Stimulated activated naive B cell treated with anti-CD40 and anti-IgM and Interleukin-4, amounts not matched to agents 10 μg/mL and 1 μg/mL and 100 μg/mL, for 72 hours (primary cell): ENCODE results near the gene TMX4.
"Not testable (repeated sequence)": the region's sequence is repeated elsewhere in the genome, so short reads cannot be mapped to it uniquely, and the experiment has no call there.

Source experiments
- ATAC-seq, 2 donors: fragments of 150-1000 bp; cut with Tn5 transposase; replicated peaks; 2 replicates each; pipeline ENCODE4 v1.10.0; 2021; ENCODE audit warnings: moderate library complexity in 1 of 2
- DNase-seq: peaks from one replicate; pipeline ENCODE4 v3.0.0; 2021
- H3K27ac Mint-ChIP-seq: one replicate; pipeline ENCODE4 v1.8.0; 2022; ENCODE audit warnings: mild to moderate bottlenecking, mixed read lengths
- H3K27me3 Mint-ChIP-seq, 2 donors: one replicate each; pipeline ENCODE4 v1.8.0; 2022; ENCODE audit warnings: mixed read lengths in 2 of 2
- H3K36me3 Mint-ChIP-seq, 2 donors: one replicate each; pipeline ENCODE4 v1.8.0; 2022; ENCODE audit warnings: mixed read lengths in 2 of 2, mild to moderate bottlenecking in 1 of 2
- H3K4me1 Mint-ChIP-seq, 2 donors: one replicate each; pipeline ENCODE4 v1.8.0; 2022; ENCODE audit warnings: mixed read lengths in 2 of 2, mild to moderate bottlenecking in 1 of 2
- H3K4me3 Mint-ChIP-seq, 2 donors: one replicate each; pipeline ENCODE4 v1.8.0; 2022; ENCODE audit warnings: mild to moderate bottlenecking in 2 of 2, mixed read lengths in 2 of 2, moderate library complexity in 1 of 2
- H3K9me3 Mint-ChIP-seq, 2 donors: one replicate each; pipeline ENCODE4 v1.8.0; 2022; ENCODE audit warnings: mixed read lengths in 2 of 2, mild to moderate bottlenecking in 1 of 2

Gene TMX4

DNA sequence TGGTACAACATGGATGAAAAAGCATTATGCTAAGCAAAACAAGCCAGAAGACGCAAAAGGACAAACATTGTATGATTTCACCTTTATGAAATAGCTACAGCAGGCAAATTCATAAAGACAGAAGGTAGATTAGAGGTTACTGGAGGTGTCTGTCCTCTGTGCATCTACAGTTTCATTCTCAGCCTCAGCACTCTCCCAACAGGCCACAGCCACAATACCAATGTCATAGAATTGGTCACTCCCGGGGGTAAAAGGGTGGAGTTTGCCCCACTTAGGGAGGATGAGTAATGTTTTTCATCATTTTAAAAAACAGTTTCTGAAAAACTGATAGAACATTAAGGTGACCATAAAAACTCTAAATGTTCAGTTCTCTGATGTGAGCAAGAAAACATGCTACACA is 17.2 kb upstream of the TMX4 start:
- H3K9me3 Mint-ChIP-seq, result no peaks in the 10 kb centered on the region
- ATAC-seq (no peak), DNase-seq (no peak)
- H3K4me3 Mint-ChIP-seq, result no peak overlapping the region
- no peak overlapping the region for H3K27ac Mint-ChIP-seq
- H3K36me3 Mint-ChIP-seq, result no peaks in the 10 kb centered on the region
- no peaks in the 10 kb centered on the region for H3K4me1 Mint-ChIP-seq
- no peaks in the 10 kb centered on the region for H3K27me3 Mint-ChIP-seq

DNA sequence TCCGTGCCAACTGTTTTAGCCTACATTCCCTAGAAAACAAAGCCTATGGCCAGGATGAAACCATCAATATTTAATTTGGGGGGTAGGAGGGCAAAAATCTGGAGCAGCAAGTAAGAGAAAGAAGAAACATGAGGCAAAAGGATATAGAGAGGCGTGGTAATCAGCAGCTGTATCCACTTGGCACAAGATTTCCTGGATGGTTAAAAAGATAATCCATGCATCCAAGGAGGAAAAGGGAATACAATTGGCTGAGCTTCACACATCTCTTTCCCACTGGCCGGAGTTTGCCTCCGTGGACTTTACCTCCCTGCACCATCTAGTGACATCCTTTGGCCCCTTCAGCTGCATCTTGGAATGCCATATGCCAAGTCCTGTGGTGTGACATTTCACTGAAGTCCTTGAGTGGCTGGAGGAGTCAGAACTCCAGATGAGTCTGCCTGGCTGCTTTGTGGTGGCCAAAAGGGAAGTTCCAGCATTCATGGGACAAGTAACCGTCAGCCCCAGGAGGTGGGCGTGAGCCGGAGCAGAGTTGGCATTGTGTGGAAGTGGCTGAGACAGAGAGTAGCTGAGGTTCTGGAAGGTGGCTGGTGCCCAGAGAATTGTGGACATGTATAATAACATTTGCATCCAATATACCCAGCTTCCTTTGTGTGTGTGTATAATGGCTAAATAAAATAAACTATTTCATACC is 13.7 kb upstream of the TMX4 start:
- Mint-ChIP-seq H3K27me3 (no peaks in the 10 kb centered on the region), H3K4me1 (no peaks in the 10 kb centered on the region), H3K36me3 (no peaks in the 10 kb centered on the region), H3K4me3 (no peak overlapping the region), H3K9me3 (no peaks in the 10 kb centered on the region), H3K27ac (no peak overlapping the region)
- DNase-seq, result no peak
- no peak for ATAC-seq

DNA sequence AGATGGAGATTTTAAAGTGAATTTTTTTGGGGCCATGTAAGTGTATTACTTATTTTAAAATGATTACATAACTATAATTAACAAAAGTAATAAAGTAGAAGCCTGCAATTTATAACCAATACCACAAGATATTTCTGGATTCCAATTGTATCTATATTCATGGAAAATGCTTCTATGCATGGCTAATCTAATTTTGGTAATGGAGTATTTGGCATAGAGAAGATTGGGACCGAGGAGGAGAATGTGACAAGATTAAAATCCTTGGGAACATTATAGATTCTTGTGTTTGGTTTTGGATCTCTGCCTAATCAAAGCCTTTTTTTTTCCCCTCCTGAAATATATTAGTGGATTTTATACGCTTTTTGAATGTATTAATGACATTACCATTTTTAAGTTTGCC is 12.9 kb upstream of the TMX4 start:
- Mint-ChIP-seq H3K36me3 (no peaks in the 10 kb centered on the region), H3K27me3 (no peaks in the 10 kb centered on the region), H3K9me3 (no peaks in the 10 kb centered on the region), H3K4me1 (no peaks in the 10 kb centered on the region), H3K4me3 (no peak overlapping the region), H3K27ac (no peak overlapping the region)
- ATAC-seq (no peak), DNase-seq (no peak)

DNA sequence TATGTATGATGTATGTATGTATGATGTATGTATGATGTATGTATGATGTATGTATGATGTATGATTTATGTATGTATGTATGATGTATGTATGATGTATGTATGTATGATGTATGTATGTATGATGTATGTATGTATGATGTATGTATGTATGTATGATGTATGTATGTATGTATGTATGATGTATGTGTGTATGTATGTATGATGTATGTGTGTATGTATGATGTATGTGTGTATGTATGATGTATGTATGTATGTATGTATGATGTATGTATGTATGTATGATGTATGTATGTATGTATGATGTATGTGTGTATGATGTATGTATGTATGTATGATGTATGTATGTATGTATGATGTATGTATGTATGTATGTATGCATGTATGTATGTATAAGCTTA is 12.0 kb upstream of the TMX4 start:
- DNase-seq, H3K9me3 Mint-ChIP-seq, H3K36me3 Mint-ChIP-seq, ATAC-seq, H3K27ac Mint-ChIP-seq, H3K4me3 Mint-ChIP-seq, H3K4me1 Mint-ChIP-seq, H3K27me3 Mint-ChIP-seq: not testable (repeated sequence)

DNA sequence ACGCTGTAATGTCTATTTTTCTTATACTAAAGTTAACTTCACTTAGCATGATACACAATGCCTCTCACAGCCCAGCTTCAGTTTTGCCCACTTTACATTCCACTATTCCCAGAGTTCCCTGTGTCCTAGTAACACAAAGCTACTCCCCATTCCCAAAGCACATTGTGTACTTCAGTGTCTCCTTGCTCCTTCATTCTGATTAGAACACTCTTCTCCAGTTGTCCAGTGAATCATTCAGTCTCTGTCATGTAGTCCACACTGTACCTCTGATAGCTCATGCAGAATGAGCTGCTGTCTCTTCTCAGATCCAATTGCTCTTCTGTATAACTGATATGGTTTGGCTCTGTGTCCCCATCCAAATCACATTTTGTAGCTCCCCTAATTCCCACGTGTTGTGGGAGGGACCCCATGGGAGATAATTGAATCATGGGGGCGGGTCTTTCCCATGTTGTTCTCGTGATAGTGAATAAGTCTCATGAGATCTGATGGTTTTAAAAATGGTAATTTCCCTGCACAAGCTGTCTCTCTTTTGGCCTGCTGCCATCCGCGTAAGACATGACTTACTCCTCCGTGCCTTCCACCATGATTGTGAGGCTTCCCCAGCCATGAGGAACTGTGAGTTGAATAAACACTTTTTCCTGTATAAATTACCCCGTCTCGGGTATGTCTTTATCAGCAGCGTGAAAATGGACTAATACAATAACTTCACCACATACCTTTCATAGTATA is 2.1 kb upstream of the TMX4 start:
- no peak overlapping the region for H3K27ac Mint-ChIP-seq
- H3K27me3 Mint-ChIP-seq, result no peaks in the 10 kb centered on the region
- H3K36me3 Mint-ChIP-seq, result no peaks in the 10 kb centered on the region
- H3K4me3 Mint-ChIP-seq, result no peak overlapping the region
- H3K9me3 Mint-ChIP-seq, result no peaks in the 10 kb centered on the region
- peaks cover 0 to 5% of the 10 kb centered on the region in 2 donors for H3K4me1 Mint-ChIP-seq
- DNase-seq (no peak), ATAC-seq (no peak)

DNA sequence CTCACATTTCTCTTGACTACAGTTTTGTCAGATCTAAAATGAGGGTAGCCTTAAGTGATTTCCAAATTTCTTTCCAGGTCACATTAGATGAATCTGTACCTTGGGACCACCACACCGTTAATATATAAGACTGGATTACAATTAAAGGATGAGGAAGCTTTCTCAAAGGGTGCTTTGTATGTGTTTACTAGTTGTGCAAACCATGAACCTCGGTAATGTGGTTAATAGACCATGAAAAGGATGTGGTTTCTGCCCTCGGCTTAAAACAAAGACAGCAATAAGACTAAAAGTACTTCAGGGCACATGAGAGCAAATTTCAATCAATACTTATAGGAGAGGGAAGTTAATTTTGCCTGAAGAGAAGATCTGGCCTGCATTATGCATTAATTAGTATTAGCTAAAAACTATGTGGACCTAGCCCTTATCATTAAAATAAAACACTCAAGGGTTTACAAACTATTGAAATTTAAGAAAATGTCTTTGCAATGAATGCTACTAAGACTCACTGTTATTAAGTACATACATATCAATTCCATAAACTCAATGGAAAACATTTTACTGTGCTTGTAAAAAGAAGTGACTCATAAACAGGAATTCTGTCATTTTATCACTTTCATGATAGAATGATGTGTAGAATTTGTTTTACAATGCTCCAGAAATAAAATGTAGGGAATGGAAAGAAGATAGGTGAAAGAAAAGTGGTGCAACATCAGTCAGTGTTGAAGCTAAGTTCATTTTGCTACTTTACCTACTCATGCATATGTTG is 936 bp upstream of the TMX4 start:
- no peaks in the 10 kb centered on the region for H3K27me3 Mint-ChIP-seq
- no peak overlapping the region for H3K27ac Mint-ChIP-seq
- ATAC-seq, result no peak
- peaks cover 0 to 5% of the 10 kb centered on the region in 2 donors for H3K4me1 Mint-ChIP-seq
- no peaks in the 10 kb centered on the region for H3K9me3 Mint-ChIP-seq
- no peak for DNase-seq
- no peaks in the 10 kb centered on the region for H3K36me3 Mint-ChIP-seq
- no peak overlapping the region for H3K4me3 Mint-ChIP-seq

DNA sequence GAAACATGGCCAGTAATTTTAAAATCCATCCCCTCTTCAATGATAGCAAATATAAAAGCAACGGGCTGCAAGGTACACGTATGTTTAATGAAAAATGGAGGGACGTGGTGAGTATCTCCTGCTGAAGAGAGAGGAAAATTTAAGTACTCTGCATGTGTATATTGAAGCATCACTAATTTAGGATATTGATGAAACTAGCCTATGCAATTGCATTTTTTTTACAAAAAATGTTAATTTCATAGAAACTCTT is 362 bp upstream of the TMX4 start:
- H3K9me3 Mint-ChIP-seq, result no peaks in the 10 kb centered on the region
- DNase-seq (no peak), ATAC-seq (no peak)
- H3K4me3 Mint-ChIP-seq, result no peak overlapping the region
- peaks cover 4 to 7% of the 10 kb centered on the region in 2 donors for H3K4me1 Mint-ChIP-seq
- no peaks in the 10 kb centered on the region for H3K27me3 Mint-ChIP-seq
- H3K36me3 Mint-ChIP-seq, result no peaks in the 10 kb centered on the region
- no peak overlapping the region for H3K27ac Mint-ChIP-seq

DNA sequence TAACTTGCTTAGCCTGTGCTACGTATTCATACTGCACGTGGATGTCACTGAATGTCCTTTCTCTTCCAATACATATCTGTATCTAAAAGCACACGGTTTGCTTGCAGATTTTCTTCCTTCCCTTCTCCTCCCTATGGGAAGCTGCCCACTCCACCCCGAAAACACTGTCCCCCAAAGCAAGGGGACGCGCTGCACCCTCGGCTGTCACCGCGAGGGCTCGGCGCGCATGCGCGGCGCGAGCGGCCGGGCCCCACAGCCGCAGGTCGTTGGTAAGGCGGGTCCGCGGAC is 659 bp downstream of the TMX4 start:
- Mint-ChIP-seq H3K4me1 (peaks cover 9 to 13% of the 10 kb centered on the region in 2 donors), H3K27ac (peak overlapping the region; percentile 52), H3K4me3 (no peak overlapping the region), H3K9me3 (no peaks in the 10 kb centered on the region), H3K36me3 (no peaks in the 10 kb centered on the region), H3K27me3 (no peaks in the 10 kb centered on the region)
- DNase-seq (no peak), ATAC-seq (peak; percentile 78 to 80)

DNA sequence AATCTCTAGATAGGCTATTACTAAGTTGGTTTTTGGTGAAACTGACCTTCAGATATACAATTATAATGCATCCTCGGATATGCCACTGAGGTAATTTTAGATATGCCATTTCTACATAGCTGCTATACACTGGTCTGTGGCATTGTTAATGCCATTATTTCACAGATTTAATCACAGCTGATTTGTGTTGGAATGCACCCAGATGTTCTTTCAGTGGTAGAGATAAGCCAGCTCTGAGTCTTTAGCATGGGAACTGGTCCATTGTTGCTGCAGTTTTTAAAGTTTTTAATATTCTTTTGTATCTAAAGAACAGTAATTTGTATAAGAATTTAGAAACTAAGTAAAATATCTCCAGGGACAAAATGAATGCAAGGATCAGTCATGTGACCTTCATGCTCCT is 6.8 kb downstream of the TMX4 start:
- Mint-ChIP-seq H3K4me1 (peaks cover 8 to 19% of the 10 kb centered on the region in 2 donors), H3K27ac (no peak overlapping the region), H3K36me3 (no peaks in the 10 kb centered on the region), H3K4me3 (no peak overlapping the region), H3K9me3 (no peaks in the 10 kb centered on the region), H3K27me3 (no peaks in the 10 kb centered on the region)
- ATAC-seq (no peak), DNase-seq (no peak)

DNA sequence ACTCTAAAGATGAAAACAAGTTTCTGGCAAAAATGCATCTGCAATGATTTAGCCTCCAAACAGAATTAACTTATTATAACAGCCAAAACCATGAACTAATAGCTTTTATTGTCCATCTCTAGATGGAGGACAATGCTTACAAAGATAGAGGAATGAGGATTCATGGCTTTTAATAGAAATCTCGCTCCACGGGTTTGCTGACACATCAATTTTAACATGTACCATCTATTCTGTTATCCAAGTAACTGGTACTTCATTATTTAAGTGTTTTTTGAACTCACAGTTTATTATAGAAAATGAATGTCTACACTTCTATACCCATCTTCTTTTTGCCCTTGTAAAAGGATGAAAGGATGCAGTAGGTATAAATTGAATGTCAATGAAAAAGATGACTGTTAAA is 10.8 kb downstream of the TMX4 start:
- Mint-ChIP-seq H3K27ac (no peak overlapping the region), H3K27me3 (no peaks in the 10 kb centered on the region), H3K4me3 (no peak overlapping the region), H3K36me3 (peaks cover 5 to 13% of the 10 kb centered on the region in 2 donors), H3K9me3 (no peaks in the 10 kb centered on the region), H3K4me1 (peaks cover 6 to 8% of the 10 kb centered on the region in 2 donors)
- no peak for ATAC-seq
- DNase-seq, result no peak

DNA sequence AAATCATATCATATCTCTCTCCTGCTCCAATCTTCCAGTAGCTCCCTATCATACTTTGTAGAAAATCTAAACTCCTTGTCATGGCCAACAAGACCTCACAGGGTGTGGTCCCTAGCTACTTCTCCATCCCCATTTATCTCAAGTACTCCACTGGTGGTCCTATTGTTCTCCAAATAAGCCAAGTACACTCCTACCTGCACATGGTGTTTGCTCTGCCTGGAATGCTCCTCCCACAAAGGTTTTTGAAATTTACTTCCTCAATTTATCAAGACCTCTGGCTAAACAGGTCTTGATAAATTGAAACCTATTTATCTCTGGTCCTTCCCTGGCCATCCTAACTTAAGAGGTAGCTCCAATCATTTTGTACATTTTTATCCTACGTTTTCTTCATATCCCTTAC is 12.1 kb downstream of the TMX4 start:
- Mint-ChIP-seq H3K27ac (no peak overlapping the region), H3K36me3 (peaks cover 5 to 13% of the 10 kb centered on the region in 2 donors), H3K4me1 (peaks cover 5 to 7% of the 10 kb centered on the region in 2 donors), H3K4me3 (no peak overlapping the region), H3K9me3 (no peaks in the 10 kb centered on the region), H3K27me3 (no peaks in the 10 kb centered on the region)
- DNase-seq (no peak), ATAC-seq (no peak)

DNA sequence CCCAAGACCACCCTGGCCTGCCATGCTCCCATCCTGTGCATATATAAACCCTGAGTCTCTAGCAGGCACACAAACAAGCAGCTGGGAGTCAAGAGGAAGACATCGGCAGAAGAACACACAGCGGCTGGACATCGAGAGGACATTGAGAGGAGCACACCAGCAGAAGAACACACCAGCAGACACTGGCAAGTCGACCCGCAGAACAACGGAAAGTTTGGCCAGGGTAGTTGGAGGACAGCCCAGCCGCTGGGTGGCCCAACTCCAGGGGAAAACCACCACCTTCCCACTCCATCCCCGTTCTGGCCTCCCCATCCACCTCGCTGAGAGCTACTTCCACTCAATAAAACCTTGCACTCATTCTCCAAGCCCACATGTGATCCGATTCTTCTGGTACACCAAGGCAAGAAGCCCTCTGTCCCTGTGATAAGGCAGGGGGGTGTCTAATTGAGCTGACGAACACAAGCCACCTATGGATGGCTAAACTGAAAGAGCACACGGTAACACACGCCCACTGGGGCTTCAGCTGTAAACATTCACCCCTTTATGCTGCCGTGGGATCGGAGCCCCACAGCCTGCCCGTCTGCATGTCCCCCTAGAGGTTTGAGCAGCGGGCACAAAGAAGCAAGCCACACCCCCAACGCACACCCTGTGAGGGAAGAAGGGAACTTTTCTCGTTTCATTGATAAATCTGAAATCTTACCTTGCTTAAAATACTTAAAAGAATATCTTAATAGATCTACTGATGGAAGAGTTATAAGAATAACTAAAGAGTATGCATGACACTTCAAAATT is 13.8 kb downstream of the TMX4 start:
- peaks cover 6 to 18% of the 10 kb centered on the region in 2 donors for H3K36me3 Mint-ChIP-seq
- H3K9me3 Mint-ChIP-seq, result no peaks in the 10 kb centered on the region
- H3K4me3 Mint-ChIP-seq, result no peak overlapping the region
- no peak for DNase-seq
- peak overlapping the region; percentile 47 for H3K27ac Mint-ChIP-seq
- no peak for ATAC-seq
- peaks cover 5 to 6% of the 10 kb centered on the region in 2 donors for H3K4me1 Mint-ChIP-seq
- H3K27me3 Mint-ChIP-seq, result no peaks in the 10 kb centered on the region

DNA sequence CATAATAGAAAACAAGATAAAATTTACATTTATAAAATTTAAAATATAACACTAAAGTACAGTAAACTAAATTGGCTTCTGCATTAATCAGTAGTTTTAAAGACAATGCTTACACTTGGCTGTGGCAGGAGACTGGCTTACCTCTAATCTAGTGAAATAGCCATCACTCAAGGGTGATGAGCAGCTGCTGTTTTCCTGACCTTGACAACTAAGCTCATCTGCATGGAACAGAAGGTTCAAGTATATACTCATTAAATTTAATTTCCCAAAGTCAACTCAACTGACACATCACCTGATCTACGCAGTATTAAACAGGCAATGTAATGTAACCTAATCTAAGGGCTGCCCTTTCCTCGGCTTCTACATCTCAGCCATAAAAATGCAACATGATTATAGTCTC is 14.5 kb downstream of the TMX4 start:
- no peak overlapping the region for H3K4me3 Mint-ChIP-seq
- peaks cover 13 to 25% of the 10 kb centered on the region in 2 donors for H3K36me3 Mint-ChIP-seq
- peaks cover 5 to 6% of the 10 kb centered on the region in 2 donors for H3K4me1 Mint-ChIP-seq
- H3K27me3 Mint-ChIP-seq, result no peaks in the 10 kb centered on the region
- ATAC-seq (no peak), DNase-seq (no peak)
- no peaks in the 10 kb centered on the region for H3K9me3 Mint-ChIP-seq
- no peak overlapping the region for H3K27ac Mint-ChIP-seq

DNA sequence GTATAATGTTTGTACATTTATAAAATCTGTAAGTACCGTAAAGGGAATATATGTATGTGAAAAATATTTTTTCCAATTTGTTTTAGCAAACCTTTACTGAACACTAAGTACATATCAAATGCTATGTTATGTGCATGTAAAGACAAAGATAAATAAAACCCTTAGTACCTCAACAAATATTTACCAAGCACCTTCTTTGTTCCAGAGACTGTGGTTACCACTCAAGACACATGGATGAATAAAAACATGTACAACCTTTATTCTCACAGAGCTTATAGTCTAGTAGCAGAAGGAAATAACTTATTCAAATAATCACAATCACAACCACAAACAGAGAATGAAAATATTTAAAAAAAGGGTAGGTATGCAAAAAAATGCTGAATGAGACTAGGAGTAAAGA is 17.5 kb downstream of the TMX4 start:
- H3K27me3 Mint-ChIP-seq, result no peaks in the 10 kb centered on the region
- peaks cover 0 to 2% of the 10 kb centered on the region in 2 donors for H3K4me1 Mint-ChIP-seq
- no peak overlapping the region for H3K4me3 Mint-ChIP-seq
- no peak for ATAC-seq
- no peak for DNase-seq
- H3K9me3 Mint-ChIP-seq, result no peaks in the 10 kb centered on the region
- H3K36me3 Mint-ChIP-seq, result peaks cover 14 to 20% of the 10 kb centered on the region in 2 donors
- no peak overlapping the region for H3K27ac Mint-ChIP-seq
